Naive thymus-derived CD8-positive, alpha-beta T cell (primary cell): ENCODE results near the gene RPGRIP1L. TPM values are rescaled to one million over a fixed set of nuclear protein-coding genes. Genes with fewer than 3 reads are reported as not detected.
"Not testable (repeated sequence)": the region's sequence is repeated elsewhere in the genome, so short reads cannot be mapped to it uniquely, and the experiment has no call there.

Experiments
- ATAC-seq, 2 donors: fragments of 150-1000 bp; cut with Tn5 transposase in 1 of 2; sonication (Bioruptor Pico), chemical (Tn5 transposase) in 1 of 2; 1 replicate in 1 of 2; 2 replicates in 1 of 2; pipeline ENCODE4 v1.10.0; 2021; ENCODE audit warnings: mild to moderate bottlenecking in 2 of 2, moderate library complexity in 2 of 2
- POLR2A ChIA-PET: fragments of 350-600 bp; sonication (Branson Sonifier 250); formaldehyde crosslinking; loops from one replicate; lab custom pipeline; 2021; ENCODE audit warnings: antibody characterized with exemption; lab: Charles Lee
- DNase-seq, 10 donors: peaks; one replicate each; pipeline versions ENCODE4 v3.0.0 to v3.0.0-alpha.2; 2020 to 2022
- H3K27ac Mint-ChIP-seq, 10 donors: one replicate each; pipeline ENCODE4 v1.8.0; 2020 to 2022; ENCODE audit warnings: mild to moderate bottlenecking in 10 of 10, mixed read lengths in 10 of 10, moderate library complexity in 4 of 10, inconsistent platforms in 1 of 10
- H3K27me3 Mint-ChIP-seq, 5 donors: one replicate each; pipeline ENCODE4 v1.8.0; 2021 to 2022; ENCODE audit warnings: mixed read lengths in 5 of 5
- H3K36me3 Mint-ChIP-seq, 3 donors: one replicate each; pipeline ENCODE4 v1.8.0; 2020 to 2022; ENCODE audit warnings: mixed read lengths in 3 of 3, mild to moderate bottlenecking in 2 of 3, inconsistent platforms in 1 of 3
- H3K4me1 Mint-ChIP-seq, 4 donors: one replicate each; pipeline ENCODE4 v1.8.0; 2021 to 2022; ENCODE audit warnings: mixed read lengths in 4 of 4
- H3K4me3 Mint-ChIP-seq, 10 donors: one replicate each; pipeline ENCODE4 v1.8.0; 2020 to 2022; ENCODE audit warnings: mild to moderate bottlenecking in 10 of 10, mixed read lengths in 10 of 10, moderate library complexity in 6 of 10, inconsistent platforms in 1 of 10
- H3K9me3 Mint-ChIP-seq, 9 donors: one replicate each; pipeline ENCODE4 v1.8.0; 2020 to 2022; ENCODE audit warnings: mixed read lengths in 9 of 9, mild to moderate bottlenecking in 3 of 9, inconsistent platforms in 1 of 9, moderate library complexity in 1 of 9
- polyA plus RNA-seq, 3 donors: library from polyadenylated mRNA; unstranded; fragments of 300-500 nt; fragmentation: Illumina TruSeq; gene quantifications; one replicate each; pipeline ENCODE4 v1.2.3, GENCODE V29; 2021
- total RNA-seq, 8 experiments: library from RNA in 2 of 8; stranded (reverse) in 2 of 8; gene quantifications; one replicate each; pipeline ENCODE4 v1.2.3 and lab custom pipeline; 2021 to 2026

Gene RPGRIP1L
- total and polyA plus RNA-seq, 5 experiments from 2014 or later: 2.5 to 5.3 (median 3.9) TPM

DNA sequence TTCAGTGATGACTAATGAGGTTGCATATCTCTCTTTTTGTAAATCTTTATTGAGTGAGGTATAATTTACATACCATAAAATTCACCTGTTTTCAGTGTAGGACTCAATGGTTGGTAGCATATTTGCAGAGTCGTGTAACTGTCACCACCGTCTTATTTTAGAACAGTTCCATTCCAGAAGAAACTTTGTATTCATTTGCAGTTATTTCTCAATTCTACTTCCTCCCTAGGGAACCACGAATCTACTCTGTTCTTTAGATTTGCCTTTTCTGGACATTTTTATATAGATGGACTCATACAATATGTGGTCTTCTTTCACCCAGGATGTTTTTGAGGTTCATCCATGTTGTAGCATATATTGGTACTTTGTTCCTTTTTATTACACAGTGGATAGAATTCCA lies 4.0 kb upstream of the RPGRIP1L start:
- Mint-ChIP-seq H3K27me3 (no peaks in the 10 kb centered on the region), H3K4me3 (peak overlapping the region in 1 of 10 donors; percentile 3), H3K36me3 (peaks cover 0 to 11% (median 10%) of the 10 kb centered on the region in 3 donors), H3K27ac (peak overlapping the region in 1 of 10 donors; percentile 42), H3K9me3 (no peaks in the 10 kb centered on the region), H3K4me1 (peaks cover 23 to 54% (median 47%) of the 10 kb centered on the region in 4 donors)
- POLR2A ChIA-PET: no interaction called here
- DNase-seq (no peak), ATAC-seq (no peak)

DNA sequence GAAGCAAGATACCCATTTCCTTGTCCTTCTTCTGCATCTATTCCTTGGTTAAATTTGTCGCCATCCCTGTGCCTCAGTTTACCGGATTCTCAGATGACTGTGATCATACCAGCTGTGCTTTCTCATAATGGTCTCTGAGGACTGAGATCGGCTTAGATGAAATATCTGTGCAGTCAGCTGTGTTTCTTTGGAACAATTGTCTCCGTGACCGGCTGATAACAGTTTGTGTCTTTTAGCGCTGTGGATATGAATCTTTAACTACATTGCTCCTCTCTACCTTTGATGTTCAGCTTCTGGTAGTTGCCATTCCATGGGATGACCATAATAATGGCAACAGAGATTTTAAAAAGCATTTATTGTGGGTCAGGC lies 770 bp upstream of the RPGRIP1L start:
- Mint-ChIP-seq H3K4me1 (peaks cover 18 to 46% (median 43%) of the 10 kb centered on the region in 4 donors), H3K27ac (peak overlapping the region; percentile 94 to 97 (median 97)), H3K4me3 (peak overlapping the region; percentile 96 to 100 (median 98)), H3K9me3 (no peaks in the 10 kb centered on the region), H3K36me3 (peaks cover 0 to 9% (median 6%) of the 10 kb centered on the region in 3 donors), H3K27me3 (no peaks in the 10 kb centered on the region)
- DNase-seq (no peak), ATAC-seq (no peak)
- POLR2A ChIA-PET: interaction anchor here (1.0 to 1.8 kb wide), 5 partner anchors 12 to 270 kb away, joined by 3 to 8 read pairs (median 4); partner anchors contain the start of genes AKTIP and RBL2

DNA sequence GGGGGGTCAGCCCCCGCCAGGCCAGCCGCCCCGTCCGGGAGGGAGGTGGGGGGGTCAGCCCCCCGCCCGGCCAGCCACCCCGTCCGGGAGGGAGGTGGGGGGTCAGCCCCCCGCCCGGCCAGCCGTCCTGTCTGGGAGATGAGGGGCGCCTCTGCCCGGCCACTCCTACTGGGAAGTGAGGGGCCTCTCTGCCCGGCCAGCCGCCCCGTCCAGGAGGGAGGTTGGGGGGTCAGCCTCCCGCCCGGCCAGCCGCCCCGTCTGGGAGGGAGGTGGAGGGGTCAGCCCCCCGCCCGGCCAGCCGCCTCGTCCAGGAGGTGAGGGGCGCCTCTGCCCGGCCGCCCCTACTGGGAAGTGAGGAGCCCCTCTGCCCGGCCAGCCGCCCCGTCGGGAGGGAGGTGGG lies 5.4 kb downstream of the RPGRIP1L start:
- DNase-seq, H3K4me1 Mint-ChIP-seq, H3K9me3 Mint-ChIP-seq, POLR2A ChIA-PET, H3K27ac Mint-ChIP-seq, H3K27me3 Mint-ChIP-seq, H3K4me3 Mint-ChIP-seq, ATAC-seq: not testable (repeated sequence)
- peaks cover 0 to 12% (median 10%) of the 10 kb centered on the region in 3 donors for H3K36me3 Mint-ChIP-seq

DNA sequence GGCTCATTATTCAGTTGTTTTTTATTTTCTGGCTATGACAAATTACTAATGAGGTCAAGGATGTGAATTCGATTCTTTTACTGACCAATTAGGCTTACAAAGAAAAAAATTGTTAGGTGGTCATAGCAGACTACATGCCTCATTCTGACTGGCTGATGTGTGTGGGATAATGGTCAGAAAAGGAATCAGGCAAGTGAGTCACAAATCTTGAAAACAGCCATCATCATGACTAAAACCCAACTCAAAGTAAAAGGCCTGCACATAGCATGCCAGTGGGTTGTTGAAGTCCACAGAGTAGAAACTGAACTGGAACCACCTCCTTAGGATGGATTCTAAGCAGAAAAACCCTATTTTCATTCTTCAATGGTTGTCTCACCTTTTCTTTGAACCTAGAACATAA lies 8.6 kb downstream of the RPGRIP1L start:
- H3K27ac Mint-ChIP-seq: no peak overlapping the region
- DNase-seq (no peak), ATAC-seq (no peak)
- H3K9me3 Mint-ChIP-seq: no peaks in the 10 kb centered on the region
- H3K27me3 Mint-ChIP-seq: no peaks in the 10 kb centered on the region
- no peaks in the 10 kb centered on the region for H3K4me1 Mint-ChIP-seq
- H3K4me3 Mint-ChIP-seq: no peak overlapping the region
- POLR2A ChIA-PET: no interaction called here
- peaks cover 0 to 19% (median 19%) of the 10 kb centered on the region in 3 donors for H3K36me3 Mint-ChIP-seq

DNA sequence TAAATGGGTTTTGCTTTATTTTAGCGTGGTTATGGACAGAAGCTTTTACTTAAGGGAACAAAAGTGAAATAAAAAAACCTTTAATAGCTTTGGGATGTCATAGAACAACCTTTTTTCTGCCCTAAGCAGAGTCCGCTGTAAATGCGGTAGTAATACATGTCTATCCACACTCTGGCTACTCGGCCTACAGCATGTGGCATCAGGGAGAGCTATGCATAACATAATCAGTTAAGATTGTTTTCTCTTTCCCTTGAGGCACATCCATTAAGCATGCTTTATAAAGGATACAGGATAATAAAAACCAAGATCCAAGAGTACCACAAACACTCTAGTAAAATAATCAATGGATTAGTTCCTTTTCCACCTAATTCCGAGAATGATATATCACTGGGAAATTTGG lies 10.3 kb downstream of the RPGRIP1L start:
- no peaks in the 10 kb centered on the region for H3K27me3 Mint-ChIP-seq
- no peak overlapping the region for H3K27ac Mint-ChIP-seq
- POLR2A ChIA-PET: no interaction called here
- ATAC-seq (no peak), DNase-seq (no peak)
- H3K36me3 Mint-ChIP-seq: peaks cover 0 to 19% (median 19%) of the 10 kb centered on the region in 3 donors
- no peaks in the 10 kb centered on the region for H3K4me1 Mint-ChIP-seq
- no peaks in the 10 kb centered on the region for H3K9me3 Mint-ChIP-seq
- no peak overlapping the region for H3K4me3 Mint-ChIP-seq

DNA sequence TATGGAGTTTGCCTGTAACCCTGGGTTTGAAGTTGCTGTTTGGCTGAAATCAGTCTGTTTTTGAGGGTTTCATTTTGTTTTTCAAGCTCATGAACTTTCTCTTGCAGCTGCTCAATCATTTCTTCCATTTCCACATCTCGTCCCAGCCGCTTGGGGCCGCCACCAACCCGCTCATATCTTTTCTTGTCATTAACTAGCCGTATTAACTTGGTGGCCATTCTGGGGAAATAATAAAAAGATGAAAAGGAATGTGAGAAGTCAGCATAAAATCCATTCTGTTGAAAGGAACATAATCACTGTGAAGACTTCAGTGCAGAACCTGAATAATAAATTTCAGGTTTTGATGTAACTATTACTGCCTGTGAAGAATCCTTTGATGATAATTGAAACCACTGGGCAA lies 11.5 kb downstream of the RPGRIP1L start:
- POLR2A ChIA-PET: no interaction called here
- no peak for DNase-seq
- H3K4me3 Mint-ChIP-seq: no peak overlapping the region

DNA sequence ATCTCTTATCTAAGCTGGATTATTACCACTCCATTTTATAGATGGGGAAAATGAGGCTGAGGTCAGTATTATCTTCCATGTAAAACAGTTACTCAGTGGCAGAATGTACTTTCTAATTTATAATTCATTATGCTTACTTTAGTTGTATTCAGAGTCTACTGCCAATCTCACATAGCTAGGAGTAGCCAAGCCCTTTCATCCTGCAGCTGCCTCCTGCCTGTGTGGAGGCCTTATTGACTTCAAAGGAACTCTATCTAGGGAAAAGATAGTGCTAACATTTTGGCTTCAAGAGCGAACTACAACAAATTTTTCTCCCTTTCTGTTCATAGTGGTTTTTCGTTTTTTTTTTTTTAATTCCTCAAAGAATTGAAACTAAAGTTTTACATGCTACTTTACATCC lies 12.9 kb downstream of the RPGRIP1L start:
- Mint-ChIP-seq H3K27me3 (no peaks in the 10 kb centered on the region), H3K4me3 (no peak overlapping the region), H3K27ac (no peak overlapping the region), H3K4me1 (no peaks in the 10 kb centered on the region), H3K36me3 (peaks cover 0 to 25% (median 16%) of the 10 kb centered on the region in 3 donors), H3K9me3 (no peaks in the 10 kb centered on the region)
- no peak for DNase-seq
- no peak for ATAC-seq
- POLR2A ChIA-PET: interaction anchor here (1.1 kb wide), 1 partner anchor 11 kb away, joined by 3 read pairs; no protein-coding TSS in a partner anchor

More for the DNA sequence above, 11.5 kb downstream of the RPGRIP1L start:
- H3K27me3 Mint-ChIP-seq: no peaks in the 10 kb centered on the region
- H3K27ac Mint-ChIP-seq: no peak overlapping the region
- H3K36me3 Mint-ChIP-seq: peaks cover 0 to 22% (median 19%) of the 10 kb centered on the region in 3 donors
- ATAC-seq: no peak
- no peaks in the 10 kb centered on the region for H3K9me3 Mint-ChIP-seq
- H3K4me1 Mint-ChIP-seq: no peaks in the 10 kb centered on the region

DNA sequence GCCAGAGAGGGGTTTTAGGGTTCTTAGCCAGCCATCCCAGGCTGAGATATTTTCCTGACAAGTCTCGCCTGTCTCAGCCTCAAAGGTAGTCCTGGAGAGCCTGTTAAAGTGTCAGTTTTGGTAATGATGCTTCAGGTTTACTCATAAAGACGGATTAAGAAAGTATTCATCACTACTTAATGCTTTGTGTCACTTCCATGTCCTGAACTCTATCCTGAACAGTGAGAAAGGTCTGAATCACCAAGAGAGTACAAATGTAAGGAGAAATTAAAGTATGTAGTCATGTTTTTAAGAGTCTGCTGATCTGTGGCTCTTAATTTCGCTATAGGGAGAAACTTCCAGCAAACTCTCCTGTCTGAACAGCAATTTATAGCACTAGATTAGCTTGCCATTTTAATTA lies 14.0 kb downstream of the RPGRIP1L start:
- Mint-ChIP-seq H3K9me3 (peaks cover 0 to 5% (median 0%) of the 10 kb centered on the region in 9 donors), H3K36me3 (peaks cover 0 to 28% (median 19%) of the 10 kb centered on the region in 3 donors), H3K4me1 (no peaks in the 10 kb centered on the region), H3K27me3 (no peaks in the 10 kb centered on the region), H3K27ac (no peak overlapping the region), H3K4me3 (no peak overlapping the region)
- POLR2A ChIA-PET: interaction anchor here (1.1 kb wide), 1 partner anchor 13 kb away, joined by 3 read pairs; no protein-coding TSS in a partner anchor
- DNase-seq (no peak), ATAC-seq (no peak)

DNA sequence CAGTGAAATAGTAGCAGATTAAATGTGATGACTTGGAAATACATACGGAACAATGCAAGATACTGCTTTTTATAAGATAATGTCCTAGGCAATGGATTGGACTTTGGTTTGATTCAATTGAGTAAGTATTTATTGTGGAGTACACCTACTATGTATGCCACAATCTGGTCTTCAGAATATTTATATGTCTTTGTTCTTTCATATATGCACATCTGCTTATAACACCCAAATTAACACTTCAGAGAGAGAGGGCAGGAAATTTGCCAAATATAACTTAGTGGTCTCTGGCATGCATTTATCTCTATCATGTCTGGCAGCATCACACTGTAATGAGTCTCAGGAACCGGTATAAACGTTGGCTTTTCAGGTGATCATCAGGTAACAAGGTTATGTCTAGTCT lies 16.9 kb downstream of the RPGRIP1L start:
- Mint-ChIP-seq H3K27ac (no peak overlapping the region), H3K4me3 (no peak overlapping the region), H3K27me3 (no peaks in the 10 kb centered on the region), H3K9me3 (peaks cover 0 to 5% (median 0%) of the 10 kb centered on the region in 9 donors), H3K36me3 (peaks cover 9 to 33% (median 27%) of the 10 kb centered on the region in 3 donors), H3K4me1 (no peaks in the 10 kb centered on the region)
- DNase-seq (no peak), ATAC-seq (no peak)
- POLR2A ChIA-PET: interaction anchor here (1.2 kb wide), 1 partner anchor 18 kb away, joined by 3 read pairs; the partner anchor contains the start of gene FTO

DNA sequence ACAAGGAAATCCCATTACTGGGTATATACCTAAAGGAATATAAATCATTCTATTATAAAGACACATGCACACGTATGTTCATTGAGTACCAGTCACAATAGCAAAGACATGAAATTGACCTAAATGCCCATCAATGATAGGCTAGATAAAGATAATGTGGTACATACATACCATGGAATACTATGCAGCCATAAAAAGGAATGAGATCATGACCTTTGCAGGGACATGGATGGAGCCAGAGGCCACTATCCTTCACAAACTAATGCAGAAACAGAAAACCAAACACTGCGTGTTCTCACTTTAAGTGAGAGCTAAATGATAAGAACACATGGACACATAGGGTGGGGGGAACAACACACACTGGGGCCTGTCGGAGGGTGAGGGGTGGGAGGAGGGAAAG lies 18.3 kb downstream of the RPGRIP1L start:
- DNase-seq, H3K27me3 Mint-ChIP-seq, H3K4me3 Mint-ChIP-seq, H3K9me3 Mint-ChIP-seq, ATAC-seq, H3K4me1 Mint-ChIP-seq, H3K27ac Mint-ChIP-seq: not testable (repeated sequence)
- peaks cover 9 to 41% (median 31%) of the 10 kb centered on the region in 3 donors for H3K36me3 Mint-ChIP-seq
- POLR2A ChIA-PET: interaction anchor here (1.2 kb wide), 1 partner anchor 19 kb away, joined by 3 read pairs; the partner anchor contains the start of gene FTO

DNA sequence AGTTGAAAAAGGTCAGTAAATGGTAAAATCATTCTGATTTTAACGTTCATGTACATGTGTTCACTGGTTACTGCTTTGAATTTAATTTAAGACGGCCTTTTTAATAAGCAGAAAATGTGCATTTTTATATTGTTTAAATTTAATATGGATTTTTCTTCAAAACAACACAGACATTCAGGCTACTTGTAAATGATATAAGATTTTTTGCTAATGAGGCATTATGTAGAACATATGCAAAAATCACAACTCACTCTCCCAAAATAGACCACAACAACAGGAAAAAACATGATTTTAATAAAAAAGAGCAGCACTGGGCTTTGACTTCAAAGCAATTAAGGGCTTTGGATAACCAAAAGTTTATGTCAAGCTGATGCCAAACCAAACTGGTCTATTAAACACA lies 22.3 kb downstream of the RPGRIP1L start:
- Mint-ChIP-seq H3K4me1 (peaks cover 0 to 2% (median 0%) of the 10 kb centered on the region in 4 donors), H3K36me3 (peaks cover 9 to 37% (median 35%) of the 10 kb centered on the region in 3 donors), H3K9me3 (peaks cover 0 to 5% (median 0%) of the 10 kb centered on the region in 9 donors), H3K4me3 (no peak overlapping the region), H3K27me3 (no peaks in the 10 kb centered on the region), H3K27ac (no peak overlapping the region)
- POLR2A ChIA-PET: no interaction called here
- no peak for ATAC-seq
- no peak for DNase-seq

DNA sequence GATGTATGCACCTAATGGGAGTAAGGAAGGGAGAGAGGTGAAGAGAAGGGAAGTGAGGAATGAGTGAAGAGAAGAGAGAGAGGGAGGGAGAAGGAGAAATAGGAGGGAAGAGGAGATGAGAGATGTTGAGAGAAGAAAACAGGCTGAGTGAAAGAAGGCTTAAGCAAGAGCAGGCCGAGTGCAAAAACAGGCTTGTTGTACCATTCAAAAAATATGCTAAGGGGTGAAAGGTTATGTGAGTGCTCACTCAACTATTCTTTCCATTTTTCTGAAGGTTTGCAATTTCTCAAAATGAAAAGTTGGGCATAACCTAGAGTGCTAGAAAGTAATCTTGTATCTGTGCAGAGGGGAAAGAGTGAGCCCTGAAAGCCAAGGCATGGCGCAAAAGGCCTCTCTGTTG lies 22.9 kb downstream of the RPGRIP1L start:
- H3K36me3 Mint-ChIP-seq: peaks cover 9 to 35% (median 34%) of the 10 kb centered on the region in 3 donors
- POLR2A ChIA-PET: no interaction called here
- peaks cover 0 to 2% (median 0%) of the 10 kb centered on the region in 4 donors for H3K4me1 Mint-ChIP-seq
- no peaks in the 10 kb centered on the region for H3K27me3 Mint-ChIP-seq
- H3K4me3 Mint-ChIP-seq: no peak overlapping the region
- no peak overlapping the region for H3K27ac Mint-ChIP-seq
- H3K9me3 Mint-ChIP-seq: peaks cover 0 to 5% (median 0%) of the 10 kb centered on the region in 9 donors
- no peak for DNase-seq
- no peak for ATAC-seq

DNA sequence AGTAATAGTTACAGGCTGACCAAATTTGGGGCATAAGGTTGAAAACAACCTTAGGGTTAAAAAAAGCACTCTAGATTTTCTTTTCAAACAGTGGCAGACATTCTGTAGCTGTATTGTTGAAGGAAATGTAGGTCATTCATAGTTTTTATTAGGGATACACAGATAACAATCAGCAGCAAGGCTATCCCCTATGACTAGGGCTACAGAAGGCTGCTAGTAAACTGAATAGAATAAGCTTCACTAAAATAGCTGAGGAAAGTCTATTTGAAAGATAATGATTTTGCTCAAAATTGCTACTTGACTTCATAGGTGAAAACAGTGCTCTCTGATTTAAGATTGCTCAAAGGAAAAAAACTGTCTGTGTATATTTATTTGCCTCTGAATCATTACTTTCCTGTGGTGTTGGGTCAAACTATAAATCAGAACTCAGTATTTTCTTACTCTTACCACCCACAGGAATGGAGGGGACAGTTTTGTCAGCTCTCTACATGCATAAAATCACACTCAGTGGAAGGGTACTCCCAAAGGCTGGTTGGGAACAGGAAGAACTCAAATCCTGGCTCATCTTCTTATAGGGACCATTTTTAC lies 24.8 kb downstream of the RPGRIP1L start:
- ATAC-seq (no peak), DNase-seq (no peak)
- POLR2A ChIA-PET: no interaction called here
- Mint-ChIP-seq H3K27me3 (no peaks in the 10 kb centered on the region), H3K27ac (no peak overlapping the region), H3K4me1 (peaks cover 0 to 2% (median 0%) of the 10 kb centered on the region in 4 donors), H3K9me3 (no peaks in the 10 kb centered on the region), H3K36me3 (peaks cover 9 to 24% (median 23%) of the 10 kb centered on the region in 3 donors), H3K4me3 (no peak overlapping the region)
